GM18868 (cell line): ENCODE measurements around the gene BEST2.

ENCODE experiments used
- ATAC-seq: cut with Tn5 transposase; IDR thresholded peaks from one replicate; pipeline ENCODE4 v1.9.1; 2021; ENCODE audit warnings: mild to moderate bottlenecking, moderate library complexity; ENCODE audit not compliant: unreplicated experiment

BEST2 gene

GRCh38 chr19:12766051-12766521, 14.5 kb downstream of the BEST2 start:
- ATAC-seq, result no peak

GRCh38 chr19:12767150-12767549, 15.6 kb downstream of the BEST2 start:
- ATAC-seq, result no peak

- ATAC-seq, result no peak
Observed at GRCh38 chr19:12767666-12768065, 16.1 kb downstream of the BEST2 start.

GRCh38 chr19:12769689-12770088, 18.1 kb downstream of the BEST2 start:
- no peak for ATAC-seq

- no peak for ATAC-seq
Observed at GRCh38 chr19:12770922-12771321, 19.3 kb downstream of the BEST2 start.

- ATAC-seq, result no peak
Observed at GRCh38 chr19:12772323-12772722, 20.7 kb downstream of the BEST2 start.

GRCh38 chr19:12773571-12773970, 22.0 kb downstream of the BEST2 start:
- ATAC-seq, result no peak

- no peak for ATAC-seq
Observed at GRCh38 chr19:12774588-12775555, 23.3 kb downstream of the BEST2 start, which contains the start of gene HOOK2. Gene HOOK2, minus strand, starts transcription at chr19:12775552. Its CDS starts 103 bp downstream, at chr19:12775449.

- ATAC-seq, result peak; percentile 35
Observed at GRCh38 chr19:12777217-12778016, 25.8 kb downstream of the BEST2 start.

- no peak for ATAC-seq
Observed at GRCh38 chr19:12778017-12778904, 26.7 kb downstream of the BEST2 start.

GRCh38 chr19:12778905-12779161, 27.2 kb downstream of the BEST2 start:
- ATAC-seq, result no peak

- ATAC-seq, result no peak
Observed at GRCh38 chr19:12779162-12779993, 27.8 kb downstream of the BEST2 start.

GRCh38 chr19:12782174-12782423, 30.5 kb downstream of the BEST2 start:
- ATAC-seq, result no peak

GRCh38 chr19:12782424-12783290, 31.1 kb downstream of the BEST2 start:
- peak; percentile 22 for ATAC-seq

- peak; percentile 3 for ATAC-seq
Observed at GRCh38 chr19:12783291-12783848, 31.8 kb downstream of the BEST2 start.

GRCh38 chr19:12783849-12784393, 32.3 kb downstream of the BEST2 start:
- ATAC-seq, result no peak

GRCh38 chr19:12784394-12784870, 32.8 kb downstream of the BEST2 start:
- ATAC-seq, result no peak

GRCh38 chr19:12784871-12785430, 33.4 kb downstream of the BEST2 start:
- no peak for ATAC-seq
